Spleen (tissue), 7 donors: ENCODE data around the gene LCMT2.

Experiments
- CTCF ChIP-seq, 11 experiments: fragments of 200-600 bp in 7 of 11; fragments of 450-650 bp in 4 of 11; sonication (generic) in 4 of 11; IDR thresholded peaks in 8 of 11; conservative IDR thresholded peaks in 3 of 11; 1 replicate in 7 of 11; 2 replicates in 4 of 11; pipeline versions ENCODE4 v1.4.0 to v1.8.0; 2016 to 2021; ENCODE audit warnings: antibody characterized with exemption in 11 of 11, inconsistent platforms in 4 of 11, mild to moderate bottlenecking in 1 of 11
- POLR2A ChIP-seq, 3 donors: fragments of 450-650 bp; IDR thresholded peaks; one replicate each; pipeline ENCODE4 v1.5.1; 2017; ENCODE audit warnings: antibody characterized with exemption in 3 of 3, mild to moderate bottlenecking in 1 of 3
- POLR2AphosphoS5 ChIP-seq, 3 donors: sonication (generic); formaldehyde crosslinking; IDR thresholded peaks; one replicate each; pipeline ENCODE4 v1.5.1; 2017; ENCODE audit warnings: antibody characterized with exemption in 3 of 3
- donor health status: DM: no; HTN: no; CAD: no; lungs with moderate emphysema.
- donor health status: DM: no; HTN: no; CAD: no.
- donor health status: DM: no; HTN: no; CAD: no.

GRCh38 chr15:43325039-43325684 lies 5.2 kb downstream of the LCMT2 start:
- no peak for TF ChIP-seq CTCF (IDR thresholded peaks at IDR 0.05 in 8 of 11, conservative IDR thresholded peaks at IDR 0.05 in 3 of 11)
- TF ChIP-seq POLR2AphosphoS5 (IDR thresholded peaks at IDR 0.05) = no peak
- no peak for TF ChIP-seq POLR2A (IDR thresholded peaks at IDR 0.05)
